HUES64 (cell line): Measurements from ENCODE around the gene LEKR1.
"Not testable (repeated sequence)": the region's sequence is repeated elsewhere in the genome, so short reads cannot be mapped to it uniquely, and the experiment has no call there.

ENCODE experiments used
- H3K27ac ChIP-seq: 2 replicates; pipeline ENCODE4 v1.7.0; 2013; ENCODE audit warnings: low read depth, low read length, inconsistent platforms
- H3K27me3 ChIP-seq: 2 replicates; pipeline ENCODE4 v1.6.1; 2013; ENCODE audit warnings: mild to moderate bottlenecking, low read length; ENCODE audit not compliant: insufficient read depth
- H3K36me3 ChIP-seq: 2 replicates; pipeline ENCODE4 v1.6.1; 2013; ENCODE audit warnings: mild to moderate bottlenecking, low read length; ENCODE audit not compliant: insufficient read depth
- H3K4me1 ChIP-seq: 2 replicates; pipeline ENCODE4 v1.6.1; 2013; ENCODE audit warnings: mild to moderate bottlenecking, low read length, moderate library complexity; ENCODE audit not compliant: insufficient read depth
- H3K4me3 ChIP-seq: 2 replicates; pipeline ENCODE4 v1.5.1; 2013; ENCODE audit warnings: mild to moderate bottlenecking, low read length, moderate library complexity
- H3K9ac ChIP-seq: 2 replicates; pipeline ENCODE4 v1.6.1; 2013; ENCODE audit warnings: mild to moderate bottlenecking, low read depth, low read length
- H3K9me3 ChIP-seq: 2 replicates; pipeline ENCODE4 v1.6.1; 2013; ENCODE audit warnings: low read depth, low read length; ENCODE audit not compliant: insufficient read depth
- WGBS: fragments of 150-250, 120-280 bp; methylation state at CpG from one replicate; pipeline ENCODE4 v1.1.7; 2013; ENCODE audit warnings: missing lambda C conversion rate; 5-methylcytosine and 5-hydroxymethylcytosine counted together

Gene LEKR1

DNA sequence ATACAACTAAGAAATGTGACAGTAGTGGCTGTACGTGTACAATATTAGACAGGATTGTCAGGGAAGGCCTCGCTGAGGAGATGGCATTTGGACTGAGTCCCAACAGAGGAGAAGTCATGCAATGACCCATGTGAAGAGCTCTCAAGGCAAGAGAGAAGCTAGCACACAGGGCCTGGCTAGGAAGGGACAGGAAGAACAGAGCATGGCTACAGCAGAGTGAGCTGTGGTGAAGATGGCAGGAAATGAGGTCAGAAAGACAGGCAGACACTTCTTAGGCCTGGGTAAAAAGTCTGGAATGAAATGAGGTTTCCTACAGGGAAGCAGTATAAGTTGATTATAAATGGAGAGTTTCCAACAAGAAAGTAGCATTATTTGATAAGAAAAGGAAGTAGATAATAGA lies 33.2 kb upstream of the LEKR1 start:
- H3K9ac ChIP-seq, result no peak overlapping the region
- H3K9me3 ChIP-seq, result no peaks in the 10 kb centered on the region
- H3K4me1 ChIP-seq, result no peaks in the 10 kb centered on the region; the same call in 1 of the 2 replicates
- no peaks in the 10 kb centered on the region for H3K36me3 ChIP-seq
- H3K4me3 ChIP-seq, result no peak overlapping the region
- no peak overlapping the region for H3K27ac ChIP-seq
- no peaks in the 10 kb centered on the region for H3K27me3 ChIP-seq
- WGBS, result 95% methylated on average over 2 of the region's 2 CpGs

DNA sequence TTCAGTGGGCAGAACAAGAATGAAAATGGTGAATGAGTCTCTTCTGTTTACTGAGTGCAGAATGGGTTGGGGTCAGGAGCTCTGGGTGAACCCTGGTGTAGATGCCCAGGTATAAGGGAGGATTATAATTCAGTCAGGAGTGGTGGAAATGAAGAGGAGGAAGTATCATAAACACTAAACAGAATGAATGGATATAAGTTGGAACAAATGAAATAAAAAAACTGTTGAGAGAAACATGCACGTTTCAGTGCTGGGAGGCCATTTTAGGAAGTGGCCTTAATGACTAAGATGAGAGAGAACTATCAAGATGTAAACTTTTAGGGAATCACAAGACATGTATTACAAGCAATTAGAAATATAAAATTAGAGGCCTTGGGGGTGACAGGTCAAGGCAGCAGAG lies 32.8 kb upstream of the LEKR1 start:
- no peak overlapping the region for H3K4me3 ChIP-seq
- no peak overlapping the region for H3K27ac ChIP-seq
- WGBS, result 88% methylated on average over 1 of the region's 1 CpG
- H3K36me3 ChIP-seq, result no peaks in the 10 kb centered on the region
- H3K27me3 ChIP-seq, result no peaks in the 10 kb centered on the region
- no peak overlapping the region for H3K9ac ChIP-seq
- no peaks in the 10 kb centered on the region for H3K9me3 ChIP-seq
- no peaks in the 10 kb centered on the region; the same call in 1 of the 2 replicates for H3K4me1 ChIP-seq

DNA sequence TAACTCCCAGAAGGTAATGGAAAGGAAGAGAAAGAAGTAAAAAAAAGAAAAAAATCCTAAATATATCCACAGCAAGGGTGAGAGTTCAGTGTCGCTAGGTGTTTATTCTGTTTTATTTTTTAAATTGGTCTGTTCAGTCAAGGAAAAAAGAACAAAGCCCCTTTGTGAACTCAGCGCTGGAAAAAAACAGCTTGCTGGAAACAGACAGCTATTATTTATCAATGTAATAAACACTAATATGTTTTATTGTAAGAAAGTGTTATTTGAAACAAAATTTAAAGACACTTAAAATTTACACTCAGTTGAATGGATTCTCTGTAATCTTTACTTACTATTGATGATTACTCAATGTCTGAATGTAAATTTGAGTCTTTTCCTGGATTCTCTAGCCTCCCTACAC lies 32.3 kb upstream of the LEKR1 start:
- 100% methylated on average over 1 of the region's 2 CpGs for WGBS
- Histone ChIP-seq H3K36me3 (no peaks in the 10 kb centered on the region), H3K27ac (no peak overlapping the region), H3K4me3 (no peak overlapping the region), H3K9me3 (no peaks in the 10 kb centered on the region), H3K9ac (no peak overlapping the region), H3K4me1 (no peaks in the 10 kb centered on the region), H3K27me3 (no peaks in the 10 kb centered on the region)

DNA sequence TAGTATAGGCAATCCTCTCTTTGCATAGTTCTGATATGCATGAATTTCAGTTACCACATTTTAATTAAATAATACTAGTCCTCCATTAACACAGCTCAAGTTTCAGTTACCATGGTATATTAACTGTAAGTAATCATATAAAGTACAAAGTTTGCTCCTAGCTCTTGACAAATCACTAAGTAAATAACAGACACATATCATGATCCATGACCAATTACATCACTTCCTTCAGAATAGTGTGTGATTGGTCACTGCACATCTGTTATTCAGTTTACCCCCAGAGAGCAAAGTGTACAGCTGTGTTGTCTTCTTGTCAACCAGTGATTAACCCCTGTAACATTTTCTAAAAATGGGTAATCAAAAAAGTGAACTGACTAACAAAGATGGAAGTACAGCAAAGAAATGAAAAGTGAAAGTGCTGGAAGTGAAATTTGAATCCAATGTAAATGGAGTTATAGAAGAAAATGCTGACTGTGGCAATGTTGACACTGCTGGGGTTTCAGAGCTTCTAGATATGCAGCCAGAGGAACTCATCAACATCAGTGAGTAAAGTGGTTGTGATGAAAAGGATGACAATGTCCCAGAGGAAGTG lies 30.2 kb upstream of the LEKR1 start:
- Histone ChIP-seq H3K9me3 (no peaks in the 10 kb centered on the region; the same call in 1 of the 2 replicates), H3K27ac (no peak overlapping the region), H3K4me1 (no peaks in the 10 kb centered on the region), H3K27me3 (no peaks in the 10 kb centered on the region), H3K9ac (no peak overlapping the region), H3K36me3 (no peaks in the 10 kb centered on the region), H3K4me3 (no peak overlapping the region)

DNA sequence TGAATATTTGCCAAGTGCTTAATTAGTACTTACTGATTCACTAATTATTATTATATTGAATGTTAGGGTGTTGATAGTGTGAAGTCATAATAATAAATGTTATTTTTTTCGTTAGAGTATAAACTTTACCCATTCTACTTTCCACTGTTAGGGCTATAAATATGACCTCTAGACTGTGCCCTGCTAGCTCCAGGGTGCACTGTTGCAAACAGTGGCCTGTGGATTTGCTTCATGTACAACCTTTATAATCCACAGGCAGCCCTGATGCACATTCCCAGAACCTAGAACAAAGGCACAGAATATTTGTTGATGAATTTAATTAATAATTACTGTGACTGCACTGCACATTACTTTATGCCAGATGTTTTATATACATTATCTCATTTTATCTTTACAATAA lies 28.8 kb upstream of the LEKR1 start:
- Histone ChIP-seq H3K4me1 (no peaks in the 10 kb centered on the region), H3K9me3 (no peaks in the 10 kb centered on the region; the same call in 1 of the 2 replicates), H3K27ac (no peak overlapping the region), H3K36me3 (no peaks in the 10 kb centered on the region), H3K27me3 (no peaks in the 10 kb centered on the region), H3K4me3 (no peak overlapping the region), H3K9ac (no peak overlapping the region)
- no CpG with 5 or more reads among the region's 1 CpG for WGBS

DNA sequence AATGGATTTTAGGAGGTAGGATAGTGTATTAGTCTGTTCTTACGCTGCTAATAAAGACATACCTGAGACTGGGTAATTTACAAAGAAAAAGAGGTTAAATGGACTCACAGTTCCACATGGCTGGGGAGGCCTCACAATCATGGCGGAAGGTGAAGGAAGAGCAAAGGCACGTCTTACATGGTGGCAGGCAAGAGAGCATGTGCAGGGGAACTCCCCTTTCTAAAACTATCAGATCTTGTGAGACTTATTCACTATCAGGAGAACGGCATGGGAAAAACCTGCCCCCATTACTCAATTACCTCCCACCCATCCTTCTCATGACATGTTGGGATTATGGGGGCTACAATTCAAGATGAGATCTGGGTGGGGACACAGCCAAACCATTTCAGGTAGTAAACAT lies 25.9 kb upstream of the LEKR1 start:
- not testable (repeated sequence) for H3K27me3 ChIP-seq, H3K4me1 ChIP-seq, H3K9me3 ChIP-seq, H3K9ac ChIP-seq, H3K36me3 ChIP-seq, H3K27ac ChIP-seq, H3K4me3 ChIP-seq
- WGBS, result 92% methylated on average over 4 of the region's 4 CpGs

DNA sequence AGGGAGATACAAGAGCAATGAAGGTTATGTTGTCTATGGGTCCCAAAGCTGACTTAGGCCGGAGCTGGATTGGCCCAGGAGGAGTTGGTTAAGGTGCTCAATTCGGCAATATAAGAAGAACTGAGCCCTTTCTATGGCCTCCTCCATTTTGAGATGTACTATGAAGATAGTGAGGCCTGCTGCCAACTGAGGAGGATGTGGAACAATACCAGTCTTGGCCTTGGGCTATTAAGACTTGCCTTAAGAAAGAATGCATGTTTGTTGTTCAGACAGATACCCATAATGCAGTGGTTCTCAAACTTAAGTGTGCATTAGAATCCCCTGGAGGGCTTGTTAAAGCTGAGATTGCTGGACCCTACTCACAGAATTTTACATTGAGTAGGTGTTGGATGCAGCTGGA lies 24.4 kb upstream of the LEKR1 start:
- H3K36me3 ChIP-seq, result no peaks in the 10 kb centered on the region
- no peak overlapping the region for H3K27ac ChIP-seq
- no peak overlapping the region for H3K4me3 ChIP-seq
- no peaks in the 10 kb centered on the region; the same call in 1 of the 2 replicates for H3K9me3 ChIP-seq
- 95% methylated on average over 2 of the region's 2 CpGs for WGBS
- H3K9ac ChIP-seq, result no peak overlapping the region
- no peaks in the 10 kb centered on the region for H3K27me3 ChIP-seq
- H3K4me1 ChIP-seq, result no peaks in the 10 kb centered on the region

DNA sequence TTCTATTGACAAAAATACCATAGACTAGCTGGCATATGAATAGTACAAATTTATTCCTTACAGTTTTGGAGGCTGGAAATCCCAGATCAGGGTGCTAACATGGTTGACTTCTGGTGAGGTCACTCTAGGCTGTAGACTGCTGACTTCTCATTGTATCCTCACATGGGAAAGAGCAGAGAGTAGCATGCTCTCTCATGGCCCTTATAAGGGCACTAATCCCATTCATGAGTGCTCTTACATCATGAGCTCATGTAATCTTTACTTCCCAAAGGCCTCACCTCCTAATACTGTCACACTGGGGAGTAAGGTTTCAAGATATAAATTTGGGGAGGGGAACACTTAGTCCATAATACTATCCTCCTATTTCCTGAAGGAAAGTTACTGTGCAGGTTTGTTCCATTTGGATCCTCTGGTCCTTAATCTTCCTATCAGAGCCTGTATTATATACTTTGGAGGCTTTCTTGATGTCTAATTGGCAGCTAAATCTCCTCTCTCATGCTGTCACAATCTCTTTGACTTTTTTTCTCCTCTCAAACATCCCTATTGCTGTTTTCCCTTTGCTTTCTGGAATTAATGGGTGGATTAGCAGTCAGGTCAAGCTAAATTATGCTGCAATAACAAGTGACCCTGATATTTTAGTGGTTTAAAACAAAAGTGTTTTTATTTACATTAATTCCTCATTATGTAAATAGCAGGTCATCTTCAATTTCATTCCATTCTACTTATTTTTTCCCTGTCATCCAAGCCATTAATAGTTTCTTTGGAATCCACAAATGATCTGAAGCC lies 23.1 kb upstream of the LEKR1 start:
- peaks cover 2% of the 10 kb centered on the region; the same call in 1 of the 2 replicates for H3K4me1 ChIP-seq
- no peak overlapping the region for H3K27ac ChIP-seq
- H3K36me3 ChIP-seq, result no peaks in the 10 kb centered on the region
- no peaks in the 10 kb centered on the region; the same call in 1 of the 2 replicates for H3K9me3 ChIP-seq
- no peak overlapping the region for H3K4me3 ChIP-seq
- H3K27me3 ChIP-seq, result no peaks in the 10 kb centered on the region
- H3K9ac ChIP-seq, result no peak overlapping the region

DNA sequence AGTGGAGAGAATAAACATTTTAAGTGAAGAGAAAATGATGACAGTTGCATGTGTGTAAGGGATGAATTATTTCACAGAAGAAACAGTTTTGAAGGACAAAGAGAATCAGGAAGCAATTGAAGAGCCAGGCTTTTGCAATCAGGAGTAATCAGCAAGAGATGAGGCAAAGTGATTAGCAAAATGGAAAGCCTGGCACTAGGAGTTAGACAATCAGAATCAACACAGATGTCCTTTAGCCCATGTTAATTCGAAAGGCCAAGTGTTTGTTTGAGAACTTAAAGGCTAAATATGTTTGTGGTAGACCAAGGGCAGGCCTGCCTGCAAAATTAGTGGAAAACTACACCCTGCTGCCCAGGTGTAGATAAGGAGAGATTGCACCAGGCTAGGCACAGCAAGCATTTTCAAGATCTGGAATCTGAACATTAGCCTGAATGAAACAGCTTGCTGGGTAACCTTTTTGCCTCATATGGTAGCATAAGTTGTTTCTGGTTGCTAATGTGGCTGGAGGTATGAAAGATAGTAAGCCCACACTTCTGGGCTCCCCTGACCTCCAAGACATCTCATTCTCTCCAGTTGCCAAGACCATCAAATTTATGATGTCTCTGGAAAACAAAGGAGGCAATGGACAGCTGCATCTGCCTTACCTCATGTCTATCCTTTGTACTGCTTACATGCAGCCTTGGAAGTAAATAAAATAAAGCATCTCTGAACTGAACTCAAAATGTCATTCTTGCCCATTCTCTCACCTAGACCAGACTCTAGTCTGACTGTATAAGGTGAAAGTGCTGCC lies 22.0 kb upstream of the LEKR1 start:
- Histone ChIP-seq H3K9me3 (no peaks in the 10 kb centered on the region; the same call in 1 of the 2 replicates), H3K9ac (no peak overlapping the region), H3K36me3 (no peaks in the 10 kb centered on the region), H3K4me1 (peaks cover 3% of the 10 kb centered on the region; the same call in 1 of the 2 replicates), H3K27me3 (no peaks in the 10 kb centered on the region), H3K4me3 (no peak overlapping the region), H3K27ac (no peak overlapping the region)
- 82% methylated on average over 1 of the region's 1 CpG for WGBS

DNA sequence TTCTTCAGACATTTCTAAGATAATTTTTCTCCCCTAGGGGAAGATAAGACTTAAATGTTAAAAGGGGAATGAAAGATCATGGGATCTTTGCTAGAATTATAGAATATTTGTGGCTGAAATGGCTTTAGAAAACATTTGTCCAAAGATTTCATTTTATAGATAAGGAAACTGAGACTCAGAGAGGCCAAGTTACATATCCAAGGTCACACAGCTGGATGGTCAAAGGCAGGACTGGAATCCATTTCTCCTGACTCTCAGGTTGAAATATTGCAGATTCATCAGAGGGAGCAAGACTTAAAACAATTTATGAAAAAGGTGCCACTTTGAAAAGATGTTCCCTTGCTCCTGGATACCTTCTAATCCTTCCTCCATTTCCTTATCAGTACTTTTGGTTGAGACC lies 19.5 kb upstream of the LEKR1 start:
- no peaks in the 10 kb centered on the region for H3K27me3 ChIP-seq

DNA sequence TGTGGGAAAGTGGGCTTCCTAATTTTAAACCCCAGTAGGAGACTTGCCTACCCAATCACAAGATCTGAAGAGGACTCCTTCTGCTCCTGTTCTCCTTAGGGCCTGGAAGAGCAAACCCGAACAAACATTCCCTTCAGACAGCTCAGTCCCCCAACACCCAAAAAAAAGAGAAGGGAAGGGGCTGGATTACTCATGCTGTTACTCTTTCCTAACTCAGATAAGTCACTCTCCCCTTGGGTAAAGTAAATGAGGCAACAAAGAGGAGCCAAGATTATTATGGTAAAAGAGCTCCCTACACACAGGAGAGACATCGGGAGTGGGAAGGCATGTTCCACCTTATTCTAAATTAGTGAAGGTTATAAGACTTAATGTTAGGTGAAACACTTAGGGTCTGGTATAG lies 18.1 kb upstream of the LEKR1 start:
- H3K36me3 ChIP-seq, result no peaks in the 10 kb centered on the region
- WGBS, result 88% methylated on average over 1 of the region's 2 CpGs
- H3K9ac ChIP-seq, result no peak overlapping the region
- peaks cover 7% of the 10 kb centered on the region; the same call in 1 of the 2 replicates for H3K27me3 ChIP-seq
- H3K9me3 ChIP-seq, result no peaks in the 10 kb centered on the region
- no peak overlapping the region for H3K27ac ChIP-seq
- H3K4me3 ChIP-seq, result no peak overlapping the region
- peaks cover 3% of the 10 kb centered on the region; the same call in 1 of the 2 replicates for H3K4me1 ChIP-seq

More for the DNA sequence above, 19.5 kb upstream of the LEKR1 start:
- H3K27ac ChIP-seq, result no peak overlapping the region
- H3K9ac ChIP-seq, result no peak overlapping the region
- peaks cover 3% of the 10 kb centered on the region; the same call in 1 of the 2 replicates for H3K4me1 ChIP-seq
- H3K36me3 ChIP-seq, result no peaks in the 10 kb centered on the region
- H3K9me3 ChIP-seq, result no peaks in the 10 kb centered on the region
- H3K4me3 ChIP-seq, result no peak overlapping the region
